Gastrocnemius medialis (tissue), 4 donors: ENCODE data around the gene RALGAPA1.

Experiments used
- CTCF ChIP-seq, 5 experiments: fragments of 450-650 bp in 3 of 5; fragments of 200-600 bp in 2 of 5; sonication (generic) in 2 of 5; IDR thresholded peaks in 4 of 5; conservative IDR thresholded peaks in 1 of 5; 1 replicate in 4 of 5; 2 replicates in 1 of 5; pipeline ENCODE4 v1.5.1; 2016 to 2019; ENCODE audit warnings: antibody characterized with exemption in 5 of 5, mild to moderate bottlenecking in 3 of 5, moderate library complexity in 3 of 5
- POLR2A ChIP-seq, 2 donors: fragments of 450-650 bp; IDR thresholded peaks; one replicate each; pipeline ENCODE4 v1.6.1; 2017; ENCODE audit warnings: antibody characterized with exemption in 2 of 2, mild to moderate bottlenecking in 2 of 2, moderate library complexity in 2 of 2

DNA sequence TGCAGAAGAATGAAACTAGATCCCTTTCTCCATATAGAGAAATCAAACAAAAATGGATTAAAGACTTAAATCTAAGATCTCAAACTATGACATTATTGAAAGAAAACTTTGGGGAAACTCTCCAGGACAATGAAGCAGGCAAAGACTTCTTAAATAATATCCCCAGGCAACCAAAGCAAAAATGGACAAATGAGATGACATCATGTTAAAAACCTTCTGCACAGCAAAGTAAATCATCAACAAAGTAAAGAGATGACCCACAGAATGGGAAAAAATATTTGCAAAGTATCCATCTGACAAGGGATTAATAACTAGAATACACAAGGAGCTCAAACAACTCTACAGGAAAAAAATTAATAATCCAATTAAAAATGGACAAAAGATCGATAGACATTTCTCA lies 101.0 kb downstream of the RALGAPA1 start:
- TF ChIP-seq CTCF (IDR thresholded peaks at IDR 0.05 in 4 of 5, conservative IDR thresholded peaks at IDR 0.05 in 1 of 5), result no peak
- TF ChIP-seq POLR2A (IDR thresholded peaks at IDR 0.05), result no peak
